Iris pigment epithelial cell (primary cell): Measurements from ENCODE around the gene PRPF18.
"Not testable (repeated sequence)": the region's sequence is repeated elsewhere in the genome, so short reads cannot be mapped to it uniquely, and the experiment has no call there.

ENCODE experiments used
- DNase-seq: peaks from one replicate; pipeline ENCODE4 v3.0.0-alpha.2; 2011; ENCODE audit warnings: low read depth

PRPF18 gene, protein sequence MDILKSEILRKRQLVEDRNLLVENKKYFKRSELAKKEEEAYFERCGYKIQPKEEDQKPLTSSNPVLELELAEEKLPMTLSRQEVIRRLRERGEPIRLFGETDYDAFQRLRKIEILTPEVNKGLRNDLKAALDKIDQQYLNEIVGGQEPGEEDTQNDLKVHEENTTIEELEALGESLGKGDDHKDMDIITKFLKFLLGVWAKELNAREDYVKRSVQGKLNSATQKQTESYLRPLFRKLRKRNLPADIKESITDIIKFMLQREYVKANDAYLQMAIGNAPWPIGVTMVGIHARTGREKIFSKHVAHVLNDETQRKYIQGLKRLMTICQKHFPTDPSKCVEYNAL

GRCh38 chr10:13586676-13587355 lies at the start of gene PRPF18:
PRPF18 (plus strand) TSS chr10:13586965; CDS start chr10:13587087, 122 bp downstream.
- DNase-seq: peak; percentile 92

DNA sequence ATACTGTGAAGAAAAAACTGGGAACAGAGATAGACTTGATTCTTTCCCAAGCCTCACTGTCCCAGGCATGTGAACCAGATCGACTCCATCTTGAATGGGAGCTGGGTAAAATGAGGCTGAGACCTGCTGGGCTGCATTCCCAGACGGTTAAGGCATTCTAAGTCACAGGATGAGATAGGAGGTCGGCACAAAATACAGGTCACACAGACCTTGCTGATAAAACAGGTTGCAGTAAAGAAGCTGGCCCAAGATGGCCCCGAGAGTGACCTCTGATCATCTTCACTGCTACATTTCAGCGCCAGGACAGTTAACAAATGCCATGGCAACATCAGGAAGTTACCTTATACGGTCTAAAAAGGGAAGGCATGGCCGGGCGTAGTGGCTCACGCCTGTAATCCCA lies 48.8 kb upstream of the PRPF18 start:
- DNase-seq: not testable (repeated sequence)

DNA sequence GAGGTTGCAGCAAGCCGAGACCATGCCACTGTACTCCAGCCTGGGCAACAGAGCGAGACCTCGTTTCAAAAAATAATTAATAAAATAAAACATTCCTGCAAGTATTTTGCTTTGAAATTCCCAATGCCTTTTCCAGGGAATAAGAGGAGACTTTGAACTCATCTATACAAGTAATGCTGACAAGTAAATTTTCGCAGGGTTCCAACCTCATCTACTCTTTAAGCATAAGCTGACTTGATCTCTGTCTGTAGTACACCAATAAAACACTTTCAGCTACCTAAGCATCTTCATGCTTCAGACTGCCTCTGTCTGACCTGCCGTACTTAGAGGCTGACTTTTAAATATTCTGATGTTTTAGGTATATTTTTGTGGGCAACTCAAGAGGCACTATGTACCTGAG lies 44.2 kb upstream of the PRPF18 start:
- DNase-seq: no peak

DNA sequence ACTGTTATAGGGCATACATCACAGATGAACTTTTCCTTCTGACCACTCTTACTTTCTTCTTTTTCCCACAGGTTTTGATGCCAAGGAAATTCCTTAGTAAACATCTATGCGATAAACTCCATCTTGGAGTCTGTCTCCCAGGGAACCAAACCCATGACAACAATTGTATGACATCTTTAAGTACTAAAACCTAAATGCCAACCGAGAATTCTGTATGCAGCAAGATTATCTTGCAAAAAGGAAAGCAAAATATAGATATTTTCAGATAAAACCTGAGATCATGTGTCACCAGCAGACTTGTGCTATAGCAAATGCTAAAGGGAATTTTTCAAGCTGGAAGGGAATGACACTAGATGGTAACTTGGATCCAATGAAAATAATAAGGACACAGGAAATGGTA lies 36.0 kb upstream of the PRPF18 start:
- DNase-seq: no peak

GRCh38 chr10:13555884-13556510 lies 30.8 kb upstream of the PRPF18 start:
- DNase-seq: no peak

DNA sequence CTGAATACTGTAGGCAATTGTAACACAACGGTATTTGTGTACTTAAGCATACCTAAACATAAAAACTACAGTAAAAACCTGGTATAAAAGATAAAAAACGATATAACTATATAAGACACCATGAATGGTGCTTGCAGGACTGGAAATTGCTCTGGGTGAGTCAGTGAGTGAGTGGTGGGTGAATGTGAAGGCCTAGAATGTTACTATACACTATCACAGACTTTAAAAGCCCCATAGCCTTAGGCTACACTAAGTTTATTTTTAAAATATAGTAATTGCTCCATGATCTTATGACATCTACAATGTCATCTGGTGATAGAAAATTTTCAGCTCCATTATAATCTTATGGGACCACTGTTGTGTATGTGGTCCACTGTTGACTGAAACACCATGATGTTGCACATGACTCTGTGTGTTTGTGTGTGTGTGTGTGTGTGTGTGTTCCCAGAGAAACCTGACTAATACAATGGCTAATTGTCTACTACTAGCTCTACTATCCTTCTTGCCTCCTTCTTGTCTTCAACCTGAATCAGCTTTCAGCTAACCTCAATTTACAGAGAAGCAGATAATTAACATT lies 27.6 kb upstream of the PRPF18 start:
- no peak for DNase-seq

GRCh38 chr10:13560597-13560996 lies 26.2 kb upstream of the PRPF18 start:
- peak; percentile 34 for DNase-seq

GRCh38 chr10:13563481-13564445 lies 23.0 kb upstream of the PRPF18 start:
- DNase-seq: peak; percentile 4

GRCh38 chr10:13564576-13564975 lies 22.2 kb upstream of the PRPF18 start:
- no peak for DNase-seq

DNA sequence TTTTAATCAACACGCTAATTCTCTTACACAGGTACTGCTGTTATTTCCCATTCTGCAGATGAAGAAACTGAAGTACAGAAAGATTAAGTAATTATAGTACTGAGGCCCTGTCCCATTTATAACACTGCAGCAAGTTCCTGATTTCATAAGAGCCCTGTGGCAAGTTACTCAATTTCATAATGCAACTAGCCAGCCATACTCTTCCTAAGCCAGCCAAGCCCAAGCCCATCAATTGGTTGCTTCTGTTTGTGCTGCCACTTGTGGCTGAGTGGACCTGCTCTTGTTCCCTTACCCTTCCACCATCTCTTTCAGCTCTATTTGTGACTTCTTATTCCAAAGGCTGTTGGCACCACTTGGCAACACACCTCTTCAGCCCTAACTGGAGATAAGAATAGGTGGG lies 19.7 kb upstream of the PRPF18 start:
- DNase-seq: peak; percentile 25

- no peak for DNase-seq
Observed at GRCh38 chr10:13571541-13571940, 15.2 kb upstream of the PRPF18 start.

DNA sequence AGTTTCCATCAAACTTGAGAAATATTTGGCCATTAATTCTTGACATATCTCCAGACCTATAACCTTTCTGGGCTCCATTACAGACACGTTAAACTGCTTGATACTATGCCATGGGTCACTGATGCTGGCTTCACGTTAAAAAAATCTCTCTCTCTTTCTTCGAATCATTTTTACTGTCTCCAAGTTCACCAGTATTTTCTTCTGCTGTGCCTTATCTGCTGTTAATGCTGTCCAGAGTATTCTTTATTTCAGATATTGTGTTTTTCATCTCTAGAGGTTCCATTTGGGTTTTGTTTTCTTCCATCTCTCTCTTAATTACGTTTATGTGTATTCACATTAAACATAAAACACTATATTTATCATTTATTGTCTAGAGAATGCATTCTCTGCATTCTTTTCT lies 12.8 kb upstream of the PRPF18 start:
- DNase-seq: no peak

DNA sequence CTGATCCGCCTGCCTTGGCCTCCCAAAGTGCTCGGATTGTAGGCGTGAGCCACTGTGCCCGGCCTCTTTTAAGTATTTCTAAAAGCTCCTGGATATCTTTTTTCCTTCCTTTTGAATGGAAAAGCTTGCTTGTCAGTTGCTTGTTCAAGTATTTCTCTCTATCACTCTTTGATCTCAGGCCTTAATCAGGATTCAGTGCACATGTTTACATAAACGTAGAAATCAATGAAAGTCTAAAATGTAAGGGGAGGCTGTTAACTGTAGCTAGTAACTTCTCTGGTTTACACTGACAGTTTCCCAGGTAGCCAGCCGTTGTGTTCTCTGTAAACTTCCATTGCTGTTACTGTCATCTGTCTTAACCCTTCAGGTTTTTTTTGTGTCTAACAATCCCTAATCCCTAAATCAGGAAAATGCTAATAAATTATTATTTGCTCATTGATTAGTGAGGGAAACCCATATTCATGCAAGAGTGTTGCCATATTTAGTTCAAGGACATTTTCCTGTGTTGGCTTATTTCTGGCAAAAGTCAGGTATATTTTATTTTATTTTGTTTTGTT lies 1.5 kb upstream of the PRPF18 start:
- DNase-seq: no peak

- no peak for DNase-seq
Observed at GRCh38 chr10:13585943-13586342, 822 bp upstream of the PRPF18 start.

DNA sequence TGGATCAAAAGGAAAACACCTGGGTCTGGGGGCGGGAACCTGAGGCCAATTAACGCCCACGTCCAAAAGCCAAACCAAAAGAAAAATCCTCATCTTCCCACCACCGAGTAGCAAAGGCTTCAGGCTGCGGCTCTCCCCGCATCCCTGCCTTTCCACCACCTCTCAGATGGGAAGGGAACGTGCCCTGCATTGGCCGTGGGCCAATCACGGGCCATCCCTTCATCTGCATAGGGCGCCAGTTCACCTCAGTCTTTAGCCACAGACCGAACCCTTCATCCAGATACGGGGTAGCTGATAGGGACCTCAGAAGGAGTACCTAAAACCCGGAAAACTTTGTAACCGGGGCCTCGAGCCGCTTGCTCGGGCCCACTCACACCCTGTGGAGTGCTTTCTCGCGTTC lies 626 bp downstream of the PRPF18 start:
- DNase-seq: peak; percentile 5

DNA sequence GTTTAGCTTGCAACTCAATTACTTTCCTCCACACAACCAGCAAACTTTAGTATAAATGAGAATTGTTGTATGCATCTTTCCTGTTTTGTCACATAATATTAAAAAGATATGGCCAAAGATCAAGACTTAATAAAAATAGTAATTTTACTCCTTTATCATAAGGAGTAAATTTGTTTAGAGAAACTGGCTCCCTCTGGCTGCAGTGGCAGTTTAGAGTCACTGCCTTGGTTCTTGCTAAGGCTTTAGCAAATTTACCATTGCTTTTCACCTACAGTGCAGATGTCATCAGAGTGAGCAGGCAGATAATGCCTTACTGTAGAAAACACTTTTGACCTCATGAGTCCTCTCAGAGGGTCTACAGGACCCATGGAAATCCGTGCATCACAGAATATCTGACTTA lies 2.6 kb downstream of the PRPF18 start:
- DNase-seq: no peak

DNA sequence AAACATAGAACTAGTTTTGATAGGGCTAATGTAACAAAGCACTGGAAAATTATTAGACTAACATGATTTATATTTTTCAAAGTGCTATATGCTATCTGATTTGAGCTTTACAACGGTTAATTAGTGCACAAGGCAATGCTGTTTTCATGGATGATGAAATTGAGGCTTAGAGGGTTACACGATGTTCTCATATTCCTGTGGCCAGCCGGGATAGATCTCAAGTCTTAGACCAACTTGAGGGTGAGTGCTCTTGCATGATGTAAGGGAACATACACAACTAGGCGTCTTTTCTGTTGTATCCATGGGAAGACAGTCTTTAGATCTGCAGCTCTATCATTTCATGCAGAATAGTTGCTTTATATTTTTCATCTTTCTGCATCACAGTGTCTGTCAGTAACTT lies 4.1 kb downstream of the PRPF18 start:
- no peak for DNase-seq

DNA sequence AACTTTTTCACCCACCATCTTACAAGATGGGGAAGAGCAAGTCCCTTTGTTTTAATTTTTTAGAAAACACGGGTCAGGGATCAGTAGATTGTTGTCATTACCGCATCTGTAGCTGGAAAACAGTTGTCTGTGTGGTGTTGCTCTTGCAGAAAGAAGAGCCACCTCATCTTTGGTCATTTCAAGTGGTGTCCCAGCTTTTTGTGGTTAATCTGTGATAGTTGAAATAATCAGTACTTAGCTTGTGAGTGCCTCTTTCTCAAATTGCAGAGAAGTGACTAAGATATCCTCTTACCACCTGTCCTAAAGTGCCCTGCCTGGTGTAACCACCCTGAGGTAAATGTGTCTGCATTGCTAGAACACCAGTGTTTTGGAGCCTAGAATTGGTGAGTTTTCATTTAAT lies 5.5 kb downstream of the PRPF18 start:
- DNase-seq: no peak

DNA sequence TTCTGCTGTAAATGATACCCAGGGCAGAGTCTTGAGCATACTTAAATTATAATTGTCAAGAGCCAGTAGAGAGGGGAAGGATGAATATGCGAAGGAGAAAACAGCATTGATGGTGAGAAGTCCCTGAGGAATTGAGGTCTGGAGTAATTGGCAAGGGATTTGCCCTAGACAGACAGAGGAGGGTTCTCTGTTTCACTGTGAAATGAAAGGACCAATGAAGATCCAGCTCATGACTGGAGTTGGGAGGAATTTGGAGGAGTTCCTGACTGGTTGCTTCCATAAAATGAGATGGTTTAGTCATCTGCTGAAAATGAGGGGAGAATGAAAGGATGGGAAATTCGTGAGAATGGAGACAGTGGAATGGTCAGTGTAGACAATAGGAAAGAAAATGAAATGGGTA lies 6.8 kb downstream of the PRPF18 start:
- no peak for DNase-seq

DNA sequence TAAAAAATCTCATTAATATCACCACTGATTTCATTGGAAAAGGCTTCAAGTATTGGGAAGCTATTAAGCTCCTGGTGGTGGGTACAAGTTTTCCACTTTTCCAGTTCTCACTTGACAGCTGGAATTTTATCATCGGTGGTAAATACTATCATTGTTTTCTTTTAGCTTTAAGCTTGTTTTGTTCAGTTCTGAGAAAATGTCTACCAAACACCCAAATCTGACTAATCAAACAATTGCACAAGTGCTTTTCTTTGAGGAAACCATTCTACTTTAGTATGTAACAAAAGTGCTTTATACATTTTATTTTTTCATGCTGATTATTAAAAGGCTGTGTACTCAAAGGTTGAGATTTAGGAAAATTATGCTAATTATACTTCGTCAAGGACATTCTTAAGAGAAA lies 7.9 kb downstream of the PRPF18 start:
- no peak for DNase-seq

GRCh38 chr10:13597909-13598308 lies 11.1 kb downstream of the PRPF18 start:
- no peak for DNase-seq
